ENCODE data around the gene PCDHB10. TPM values are rescaled to one million over a fixed set of nuclear protein-coding genes. Genes with fewer than 3 reads are reported as not detected.

The PCDHB10 gene
- total RNA-seq (2022; extraction: Qiagen RNA extraction; ENCODE audit: low read depth): 0.06 TPM in 2 of 5 replicates, not detected in the others

DNA sequence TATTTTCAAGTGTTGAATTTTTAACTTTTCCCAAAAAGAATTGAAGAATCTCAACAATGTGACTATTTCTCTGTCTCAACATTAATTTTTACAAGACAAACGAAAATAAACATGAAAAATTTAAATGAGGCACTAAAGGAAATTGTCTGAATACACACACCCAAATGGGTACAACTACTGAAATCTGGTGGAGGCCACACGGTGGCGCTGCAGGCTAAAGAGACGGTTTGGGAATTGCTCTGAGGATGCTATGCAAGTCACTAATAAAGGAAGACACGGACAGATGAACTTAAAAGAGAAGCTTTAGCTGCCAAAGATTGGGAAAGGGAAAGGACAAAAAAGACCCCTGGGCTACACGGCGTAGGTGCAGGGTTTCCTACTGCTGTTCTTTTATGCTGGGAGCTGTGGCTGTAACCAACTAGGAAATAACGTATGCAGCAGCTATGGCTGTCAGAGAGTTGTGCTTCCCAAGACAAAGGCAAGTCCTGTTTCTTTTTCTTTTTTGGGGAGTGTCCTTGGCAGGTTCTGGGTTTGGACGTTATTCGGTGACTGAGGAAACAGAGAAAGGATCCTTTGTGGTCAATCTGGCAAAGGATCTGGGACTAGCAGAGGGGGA lies at the start of gene PCDHB10:
Gene PCDHB10 (plus strand): TSS at position 244 of the 616 bp plus-strand sequence. CDS start 200 bp downstream, at position 444.

DNA sequence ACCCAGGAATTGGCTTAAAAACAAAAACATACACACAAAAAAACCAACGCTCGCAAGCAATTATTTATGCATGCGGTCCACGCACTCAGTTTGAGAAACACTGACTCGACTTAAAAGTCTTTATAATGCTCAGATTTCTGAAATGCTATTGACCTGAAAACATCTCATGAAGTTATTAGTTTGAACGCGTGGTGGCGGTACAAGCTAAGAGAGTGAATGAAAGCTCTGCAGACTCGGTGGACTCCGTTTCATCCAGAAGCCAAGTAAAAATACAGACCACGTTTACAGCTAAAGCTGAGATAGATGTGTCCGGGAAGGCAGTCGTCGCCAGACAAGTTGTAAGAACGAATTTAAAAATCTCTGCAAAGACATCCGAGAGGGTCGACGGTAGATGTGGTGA lies 42.3 kb upstream of the PCDHB10 start, which contains the start of gene PCDHB6:
Gene PCDHB6 (plus strand): TSS at position 246 of the 400 bp plus-strand sequence. CDS start 201 bp downstream, outside the sequence.

DNA sequence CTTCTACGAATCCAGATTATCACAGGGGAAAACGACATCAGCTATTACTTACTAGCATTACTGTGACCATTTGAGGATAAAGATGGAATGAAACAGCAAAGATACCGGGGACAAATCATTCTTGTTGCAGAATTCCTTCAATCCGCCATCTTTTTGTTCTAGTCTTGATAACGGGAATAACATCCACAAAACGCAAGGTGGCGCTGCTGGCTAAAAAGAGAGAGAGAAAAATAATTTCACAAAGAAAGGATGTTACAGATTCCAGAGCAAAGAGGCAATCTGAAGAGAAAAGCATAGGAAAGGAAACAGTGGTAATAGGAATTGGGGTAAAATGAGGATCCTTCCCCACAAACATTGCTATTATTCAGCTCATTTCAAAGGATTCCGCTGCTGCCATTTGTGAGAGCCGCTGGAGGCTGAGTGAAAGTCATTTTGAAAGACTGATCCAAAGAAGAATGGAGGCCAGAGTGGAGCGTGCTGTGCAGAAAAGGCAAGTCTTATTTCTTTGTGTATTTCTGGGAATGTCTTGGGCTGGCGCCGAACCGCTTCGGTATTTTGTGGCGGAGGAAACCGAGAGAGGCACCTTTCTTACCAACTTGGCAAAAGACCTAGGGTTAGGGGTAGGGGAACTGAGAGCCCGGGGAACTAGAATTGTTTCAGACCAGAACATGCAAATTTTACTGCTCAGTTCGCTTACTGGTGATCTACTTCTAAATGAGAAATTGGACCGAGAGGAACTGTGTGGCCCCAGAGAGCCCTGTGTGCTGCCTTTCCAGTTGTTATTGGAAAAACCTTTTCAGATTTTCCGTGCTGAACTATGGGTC lies 19.6 kb upstream of the PCDHB10 start, which contains the start of gene PCDHB7:
Gene PCDHB7 (plus strand): TSS at position 264 of the 824 bp plus-strand sequence. CDS start 192 bp downstream, at position 456.

DNA sequence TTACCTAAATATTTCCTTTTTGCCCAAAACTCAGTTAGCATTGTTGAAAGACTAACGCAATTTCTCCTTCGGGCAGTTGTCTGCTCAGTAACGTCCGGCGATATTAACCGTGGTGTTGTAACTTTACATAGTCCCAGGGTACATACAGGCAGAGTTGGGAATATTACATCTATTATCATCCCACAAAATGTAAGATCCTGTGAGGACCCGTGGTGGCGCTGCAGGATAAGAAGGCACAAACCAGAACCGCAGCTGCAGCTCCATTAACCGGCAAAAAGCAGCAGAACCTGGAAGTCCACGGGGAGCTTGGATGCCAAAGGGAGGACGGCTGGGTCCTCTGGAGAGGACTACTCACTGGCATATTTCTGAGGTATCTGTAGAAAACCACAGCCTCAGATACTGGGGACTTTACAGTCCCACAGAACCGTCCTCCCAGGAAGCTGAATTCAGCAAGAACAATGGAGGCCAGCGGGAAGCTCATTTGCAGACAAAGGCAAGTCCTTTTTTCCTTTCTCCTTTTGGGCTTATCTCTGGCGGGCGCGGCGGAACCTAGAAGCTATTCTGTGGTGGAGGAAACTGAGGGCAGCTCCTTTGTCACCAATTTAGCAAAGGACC lies 14.5 kb upstream of the PCDHB10 start, which contains the start of gene PCDHB8:
Gene PCDHB8 (plus strand): TSS at position 214 of the 615 bp plus-strand sequence. CDS start 245 bp downstream, at position 459.

DNA sequence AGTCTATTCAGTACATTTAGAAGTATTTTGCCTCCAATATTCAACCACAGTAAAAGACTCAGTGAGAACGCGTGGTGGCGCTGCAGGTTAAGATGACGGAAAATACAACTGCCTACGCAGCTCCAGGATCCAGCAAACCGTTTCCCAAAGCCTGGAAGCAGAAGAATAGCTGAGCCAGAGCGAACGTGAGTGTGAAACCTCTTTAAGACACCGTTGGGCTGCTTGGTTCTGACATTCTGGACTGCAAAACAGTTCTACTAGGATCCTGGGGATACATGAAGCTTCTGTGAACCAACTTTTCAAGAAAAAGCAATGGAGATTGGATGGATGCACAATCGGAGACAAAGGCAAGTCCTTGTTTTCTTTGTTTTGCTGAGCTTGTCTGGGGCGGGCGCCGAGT lies 9.9 kb upstream of the PCDHB10 start, which contains the start of gene PCDHB16:
Gene PCDHB16 (plus strand): TSS at position 140 of the 400 bp plus-strand sequence. CDS start 173 bp downstream, at position 313.

DNA sequence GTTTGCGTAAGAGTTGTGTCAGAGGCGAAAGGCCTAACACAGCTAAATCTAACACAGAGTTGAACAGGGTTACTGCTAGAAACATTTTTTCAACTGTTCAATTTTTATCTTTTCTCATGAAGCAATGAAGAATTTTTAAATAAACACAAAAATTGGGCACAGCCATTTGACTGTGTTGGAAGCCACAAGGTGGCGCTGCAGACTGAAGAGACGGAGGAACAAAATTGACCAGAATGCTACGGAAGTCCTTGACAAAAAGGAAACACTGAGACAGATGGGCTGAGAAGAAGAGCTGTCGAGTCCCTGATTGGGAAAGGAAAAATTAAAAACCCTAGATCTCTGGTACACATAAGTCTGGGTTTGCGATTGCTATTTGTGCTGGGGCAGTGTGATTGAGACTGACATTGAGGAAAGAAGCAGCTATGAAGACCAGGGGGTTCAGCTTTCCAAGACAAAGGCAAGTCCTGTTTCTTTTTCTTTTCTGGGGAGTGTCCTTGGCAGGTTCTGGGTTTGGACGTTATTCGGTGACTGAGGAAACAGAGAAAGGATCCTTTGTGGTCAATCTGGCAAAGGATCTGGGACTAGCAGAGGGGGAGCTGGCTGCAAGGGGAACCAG lies 5.1 kb upstream of the PCDHB10 start, which contains the start of gene PCDHB9:
Gene PCDHB9 (plus strand): TSS at position 265 of the 616 bp plus-strand sequence. CDS start 158 bp downstream, at position 423.

DNA sequence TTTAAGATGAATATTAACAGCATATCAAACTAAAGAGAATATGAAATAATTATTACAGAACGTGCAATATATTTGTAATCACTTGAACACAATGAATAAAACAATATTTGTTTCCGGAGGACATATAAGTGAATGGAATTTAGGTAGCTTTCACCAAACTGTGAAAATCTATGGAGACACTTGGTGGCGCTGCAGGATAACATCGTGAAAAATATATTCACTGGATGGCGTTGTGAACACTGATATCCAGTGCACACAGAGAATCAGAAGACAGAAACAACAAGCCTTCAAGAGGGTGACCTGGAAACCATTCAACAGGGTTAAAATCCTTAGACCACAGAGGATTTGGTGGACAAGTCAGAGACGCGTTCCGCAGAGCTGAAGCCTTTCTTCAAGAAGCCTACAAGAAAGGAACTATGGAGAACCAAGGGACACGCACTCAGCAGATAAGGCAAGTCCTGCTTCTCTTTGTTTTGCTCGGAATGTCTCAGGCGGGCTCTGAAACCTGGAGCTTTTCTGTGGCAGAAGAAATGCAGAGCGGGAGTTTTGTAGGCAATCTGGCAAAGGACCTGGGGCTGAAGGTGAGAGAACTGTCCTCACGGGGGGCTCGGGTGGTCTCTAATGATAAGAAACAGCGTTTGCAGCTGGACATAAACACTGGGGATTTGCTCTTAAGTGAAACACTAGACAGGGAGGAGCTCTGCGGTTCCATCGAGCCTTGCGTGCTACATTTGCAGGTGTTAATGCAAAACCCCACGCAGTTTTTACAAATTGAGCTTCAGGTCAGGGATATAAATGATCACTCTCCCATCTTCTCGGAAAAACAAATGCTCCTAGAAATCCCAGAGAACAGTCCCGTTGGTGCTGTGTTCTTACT lies 7.4 kb downstream of the PCDHB10 start, which contains the start of gene PCDHB11:
Gene PCDHB11 (plus strand): TSS at position 269 of the 877 bp plus-strand sequence. CDS start 148 bp downstream, at position 417.

DNA sequence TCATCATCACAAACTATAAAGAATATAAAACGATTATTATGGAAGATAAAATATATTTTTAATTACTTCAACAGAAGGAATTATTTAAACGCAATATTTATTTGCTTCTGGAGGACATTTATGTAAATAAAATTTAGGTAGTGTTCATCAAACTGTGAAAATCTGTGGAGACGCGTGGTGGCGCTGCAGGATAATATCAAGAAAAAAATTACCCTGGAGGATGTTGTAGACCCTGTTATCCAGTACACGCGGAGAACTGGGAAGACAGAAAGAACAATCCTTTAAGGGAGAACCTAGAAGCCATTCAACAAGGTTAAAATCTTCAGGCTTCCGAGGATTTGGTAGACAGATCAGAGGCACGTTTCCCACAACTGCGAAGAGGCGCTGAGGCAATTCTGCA lies 16.3 kb downstream of the PCDHB10 start, which contains the start of gene PCDHB12:
Gene PCDHB12 (plus strand): TSS at position 242 of the 400 bp plus-strand sequence. CDS start 189 bp downstream, outside the sequence.

DNA sequence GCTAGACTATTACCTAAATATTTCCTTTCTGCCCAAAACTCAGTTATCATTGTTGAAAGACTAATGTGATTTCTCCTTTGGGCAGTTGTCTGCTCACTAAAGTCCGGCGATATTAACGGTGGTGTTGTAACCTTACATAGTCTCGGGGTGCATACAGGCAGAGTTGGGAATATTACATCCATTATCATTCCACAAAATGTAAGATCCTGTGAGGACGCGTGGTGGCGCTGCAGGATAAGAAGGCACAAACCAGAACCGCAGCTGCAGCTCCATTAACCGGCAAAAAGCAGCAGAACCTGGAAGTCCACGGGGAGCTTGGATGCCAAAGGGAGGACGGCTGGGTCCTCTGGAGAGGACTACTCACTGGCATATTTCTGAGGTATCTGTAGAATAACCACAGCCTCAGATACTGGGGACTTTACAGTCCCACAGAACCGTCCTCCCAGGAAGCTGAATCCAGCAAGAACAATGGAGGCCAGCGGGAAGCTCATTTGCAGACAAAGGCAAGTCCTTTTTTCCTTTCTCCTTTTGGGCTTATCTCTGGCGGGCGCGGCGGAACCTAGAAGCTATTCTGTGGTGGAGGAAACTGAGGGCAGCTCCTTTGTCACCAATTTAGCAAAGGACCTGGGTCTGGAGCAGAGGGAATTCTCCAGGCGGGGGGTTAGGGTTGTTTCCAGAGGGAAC lies 21.6 kb downstream of the PCDHB10 start, which contains the start of gene PCDHB13:
Gene PCDHB13 (plus strand): TSS at position 264 of the 684 bp plus-strand sequence. CDS start 205 bp downstream, at position 469.

DNA sequence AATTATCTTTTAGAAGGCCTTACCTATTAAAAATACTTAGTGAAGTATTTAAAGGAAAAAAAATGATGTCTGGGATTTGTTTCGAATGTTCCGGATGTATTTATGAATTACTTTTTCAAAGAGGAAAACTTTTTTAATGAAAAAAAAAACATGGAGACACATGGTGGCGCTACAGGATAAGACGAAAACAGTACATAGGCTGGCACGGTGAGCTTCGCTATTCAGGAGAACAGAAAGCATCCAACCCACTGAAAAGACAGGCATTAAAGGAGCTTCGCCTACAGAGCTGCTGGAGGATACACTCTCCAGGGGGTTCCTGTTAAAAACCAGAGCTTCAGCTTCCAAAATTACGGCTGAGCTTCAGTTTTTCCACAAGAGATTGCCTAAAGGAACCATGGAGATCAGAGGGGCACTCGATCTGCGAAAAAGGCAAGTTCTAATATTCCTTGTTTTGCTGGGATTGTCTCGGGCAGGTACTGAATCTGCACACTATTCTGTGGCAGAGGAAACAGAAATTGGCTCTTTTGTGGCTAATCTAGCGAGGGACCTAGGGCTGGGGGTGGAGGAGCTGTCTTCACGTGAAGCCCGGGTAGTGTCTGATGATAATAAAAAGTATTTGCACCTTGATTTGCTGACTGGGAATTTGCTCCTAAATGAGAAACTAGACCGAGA lies 31.1 kb downstream of the PCDHB10 start, which contains the start of gene PCDHB14:
Gene PCDHB14 (plus strand): TSS at position 232 of the 672 bp plus-strand sequence. CDS start 163 bp downstream, at position 395.

Other genes with a start within 250 kb of the PCDHB10 start
- gene PCDHAC2, start 225.9 kb upstream of the PCDHB10 start, total RNA-seq (2022; extraction: Qiagen RNA extraction; ENCODE audit: low read depth): 2.4 to 6.1 TPM (median 2.8 TPM) in 5 replicates
- gene PCDHB1, start 141.0 kb upstream of the PCDHB10 start, total RNA-seq (2022; extraction: Qiagen RNA extraction; ENCODE audit: low read depth): not detected in 5 replicates
- 2.3 to 4.1 TPM (median 3.6 TPM) in 5 replicates for gene PCDHB2, start 97.7 kb upstream of the PCDHB10 start, total RNA-seq (2022; extraction: Qiagen RNA extraction; ENCODE audit: low read depth)
- gene PCDHB3, start 91.9 kb upstream of the PCDHB10 start, total RNA-seq (2022; extraction: Qiagen RNA extraction; ENCODE audit: low read depth): 0.03 to 0.06 TPM in 2 of 5 replicates, not detected in the others
- gene PCDHB4, start 70.5 kb upstream of the PCDHB10 start, total RNA-seq (2022; extraction: Qiagen RNA extraction; ENCODE audit: low read depth): 0.03 to 0.08 TPM (median 0.05 TPM) in 5 replicates
- 1.5 to 1.8 TPM (median 1.6 TPM) in 5 replicates for gene PCDHB5, start 57.1 kb upstream of the PCDHB10 start, total RNA-seq (2022; extraction: Qiagen RNA extraction; ENCODE audit: low read depth)
- 0.85 to 1.2 TPM (median 0.92 TPM) in 5 replicates for gene PCDHB6, start 42.3 kb upstream of the PCDHB10 start, total RNA-seq (2022; extraction: Qiagen RNA extraction; ENCODE audit: low read depth)
- gene PCDHB7, start 19.7 kb upstream of the PCDHB10 start, total RNA-seq (2022; extraction: Qiagen RNA extraction; ENCODE audit: low read depth): not detected in 5 replicates
- gene PCDHB8, start 14.6 kb upstream of the PCDHB10 start, total RNA-seq (2022; extraction: Qiagen RNA extraction; ENCODE audit: low read depth): 0.25 to 0.43 TPM (median 0.34 TPM) in 5 replicates
- gene PCDHB16, start 10.0 kb upstream of the PCDHB10 start, total RNA-seq (2022; extraction: Qiagen RNA extraction; ENCODE audit: low read depth): 0.04 to 0.30 TPM (median 0.07 TPM) in 5 replicates
- gene PCDHB9, start 5.2 kb upstream of the PCDHB10 start, total RNA-seq (2022; extraction: Qiagen RNA extraction; ENCODE audit: low read depth): 0.03 to 0.06 TPM in 2 of 5 replicates, not detected in the others
- 0.06 to 0.14 TPM (median 0.07 TPM) in 4 of 5 replicates, not detected in the other for gene PCDHB11, start 7.3 kb downstream of the PCDHB10 start, total RNA-seq (2022; extraction: Qiagen RNA extraction; ENCODE audit: low read depth)
- gene PCDHB12, start 16.4 kb downstream of the PCDHB10 start, total RNA-seq (2022; extraction: Qiagen RNA extraction; ENCODE audit: low read depth): 0.05 to 0.09 TPM in 2 of 5 replicates, not detected in the others
- 0.06 to 0.12 TPM (median 0.09 TPM) in 5 replicates for gene PCDHB13, start 21.6 kb downstream of the PCDHB10 start, total RNA-seq (2022; extraction: Qiagen RNA extraction; ENCODE audit: low read depth)
- gene PCDHB14, start 31.0 kb downstream of the PCDHB10 start, total RNA-seq (2022; extraction: Qiagen RNA extraction; ENCODE audit: low read depth): 0.07 to 0.21 TPM (median 0.09 TPM) in 5 replicates
- 0.06 to 0.10 TPM (median 0.08 TPM) in 3 of 5 replicates, not detected in the others for gene PCDHB15, start 53.0 kb downstream of the PCDHB10 start, total RNA-seq (2022; extraction: Qiagen RNA extraction; ENCODE audit: low read depth)
- gene SLC25A2, start 111.7 kb downstream of the PCDHB10 start, total RNA-seq (2022; extraction: Qiagen RNA extraction; ENCODE audit: low read depth): not detected in 5 replicates
- gene TAF7, start 128.4 kb downstream of the PCDHB10 start, total RNA-seq (2022; extraction: Qiagen RNA extraction; ENCODE audit: low read depth): 53.0 to 78.7 TPM (median 74.4 TPM) in 5 replicates
- gene PCDHGA1, start 138.2 kb downstream of the PCDHB10 start, total RNA-seq (2022; extraction: Qiagen RNA extraction; ENCODE audit: low read depth): 0.31 to 0.42 TPM (median 0.35 TPM) in 5 replicates
- 0.38 to 0.87 TPM (median 0.47 TPM) in 5 replicates for gene PCDHGA2, start 146.4 kb downstream of the PCDHB10 start, total RNA-seq (2022; extraction: Qiagen RNA extraction; ENCODE audit: low read depth)
- gene PCDHGA3, start 151.5 kb downstream of the PCDHB10 start, total RNA-seq (2022; extraction: Qiagen RNA extraction; ENCODE audit: low read depth): 0.03 TPM in 1 of 5 replicates, not detected in the others
- gene PCDHGB1, start 157.7 kb downstream of the PCDHB10 start, total RNA-seq (2022; extraction: Qiagen RNA extraction; ENCODE audit: low read depth): 1.2 to 2.3 TPM (median 1.9 TPM) in 5 replicates
- 0.06 to 0.19 TPM (median 0.09 TPM) in 5 replicates for gene PCDHGA4, start 162.7 kb downstream of the PCDHB10 start, total RNA-seq (2022; extraction: Qiagen RNA extraction; ENCODE audit: low read depth)
- 0.08 TPM in 2 of 5 replicates, not detected in the others for gene PCDHGB2, start 167.6 kb downstream of the PCDHB10 start, total RNA-seq (2022; extraction: Qiagen RNA extraction; ENCODE audit: low read depth)
- gene PCDHGA5, start 171.8 kb downstream of the PCDHB10 start, total RNA-seq (2022; extraction: Qiagen RNA extraction; ENCODE audit: low read depth): 0.07 to 0.30 TPM (median 0.13 TPM) in 5 replicates
- gene PCDHGB3, start 177.9 kb downstream of the PCDHB10 start, total RNA-seq (2022; extraction: Qiagen RNA extraction; ENCODE audit: low read depth): 0.17 to 0.30 TPM (median 0.23 TPM) in 5 replicates
- 0.14 to 0.27 TPM (median 0.23 TPM) in 5 replicates for gene PCDHGA6, start 181.5 kb downstream of the PCDHB10 start, total RNA-seq (2022; extraction: Qiagen RNA extraction; ENCODE audit: low read depth)
- gene PCDHGA7, start 190.4 kb downstream of the PCDHB10 start, total RNA-seq (2022; extraction: Qiagen RNA extraction; ENCODE audit: low read depth): 0.67 to 1.1 TPM (median 0.88 TPM) in 5 replicates
- 0.56 to 1.1 TPM (median 0.93 TPM) in 5 replicates for gene PCDHGB4, start 195.3 kb downstream of the PCDHB10 start, total RNA-seq (2022; extraction: Qiagen RNA extraction; ENCODE audit: low read depth)
- 0.03 TPM in 1 of 5 replicates, not detected in the others for gene PCDHGA8, start 200.3 kb downstream of the PCDHB10 start, total RNA-seq (2022; extraction: Qiagen RNA extraction; ENCODE audit: low read depth)
- 2.0 to 3.0 TPM (median 2.5 TPM) in 5 replicates for gene PCDHGB5, start 205.6 kb downstream of the PCDHB10 start, total RNA-seq (2022; extraction: Qiagen RNA extraction; ENCODE audit: low read depth)
- 0.03 to 0.05 TPM (median 0.04 TPM) in 3 of 5 replicates, not detected in the others for gene PCDHGA9, start 210.4 kb downstream of the PCDHB10 start, total RNA-seq (2022; extraction: Qiagen RNA extraction; ENCODE audit: low read depth)
- 0.06 to 0.15 TPM (median 0.09 TPM) in 5 replicates for gene PCDHGB6, start 215.7 kb downstream of the PCDHB10 start, total RNA-seq (2022; extraction: Qiagen RNA extraction; ENCODE audit: low read depth)
- not detected in 5 replicates for gene PCDHGA10, start 220.6 kb downstream of the PCDHB10 start, total RNA-seq (2022; extraction: Qiagen RNA extraction; ENCODE audit: low read depth)
- gene PCDHGB7, start 225.3 kb downstream of the PCDHB10 start, total RNA-seq (2022; extraction: Qiagen RNA extraction; ENCODE audit: low read depth): 0.05 to 0.11 TPM (median 0.07 TPM) in 5 replicates
- gene PCDHGA11, start 228.7 kb downstream of the PCDHB10 start, total RNA-seq (2022; extraction: Qiagen RNA extraction; ENCODE audit: low read depth): 0.06 TPM in 1 of 5 replicates, not detected in the others
- 0.02 to 0.05 TPM in 2 of 5 replicates, not detected in the others for gene PCDHGA12, start 238.2 kb downstream of the PCDHB10 start, total RNA-seq (2022; extraction: Qiagen RNA extraction; ENCODE audit: low read depth)

Measured in A549 treated with RU486 at 1 μM for 4 hours (cell line).